ENCODE measurements around the gene SCN2A. TPM values are rescaled to one million over a fixed set of nuclear protein-coding genes. Genes with fewer than 3 reads are reported as not detected.

Gene SCN2A
- total RNA-seq, 2 experiments from 2014 or later = 0.02 TPM; not detected in 1

- DNase-seq = no peak
- peaks cover 7% of the 10 kb centered on the region for H3K4me1 Mint-ChIP-seq
- ChIA-PET CTCF (no interaction called here), POLR2A (no interaction called here)
- no peak overlapping the region for H3K27ac Mint-ChIP-seq
- no peaks in the 10 kb centered on the region for H3K27me3 Mint-ChIP-seq
- H3K36me3 Mint-ChIP-seq (ENCODE audit: low read depth) = no peaks in the 10 kb centered on the region
- H3K4me3 Mint-ChIP-seq = no peak overlapping the region
- H3K9me3 Mint-ChIP-seq = peaks cover 4% of the 10 kb centered on the region
These were observed 35.5 kb downstream of the SCN2A start for GRCh38 chr2:165274698-165275097.

GRCh38 chr2:165275932-165276331 lies 36.7 kb downstream of the SCN2A start:
- H3K27me3 Mint-ChIP-seq = no peaks in the 10 kb centered on the region
- POLR2A ChIA-PET = no interaction called here
- peaks cover 7% of the 10 kb centered on the region for H3K4me1 Mint-ChIP-seq
- CTCF ChIA-PET = no interaction called here
- H3K9me3 Mint-ChIP-seq = peaks cover 4% of the 10 kb centered on the region
- H3K27ac Mint-ChIP-seq = no peak overlapping the region
- H3K4me3 Mint-ChIP-seq = no peak overlapping the region
- no peaks in the 10 kb centered on the region for H3K36me3 Mint-ChIP-seq (ENCODE audit: low read depth)
- no peak for DNase-seq

GRCh38 chr2:165277295-165277694 lies 38.1 kb downstream of the SCN2A start:
- DNase-seq = no peak
- H3K36me3 Mint-ChIP-seq (ENCODE audit: low read depth) = no peaks in the 10 kb centered on the region
- no peak overlapping the region for H3K27ac Mint-ChIP-seq
- CTCF ChIA-PET = no interaction called here
- H3K27me3 Mint-ChIP-seq = no peaks in the 10 kb centered on the region
- no peak overlapping the region for H3K4me3 Mint-ChIP-seq
- H3K4me1 Mint-ChIP-seq = peaks cover 7% of the 10 kb centered on the region
- POLR2A ChIA-PET = no interaction called here
- H3K9me3 Mint-ChIP-seq = peaks cover 4% of the 10 kb centered on the region

- POLR2A ChIA-PET = no interaction called here
- no peak for DNase-seq
- Mint-ChIP-seq H3K4me3 (no peak overlapping the region), H3K9me3 (peaks cover 4% of the 10 kb centered on the region), H3K4me1 (peaks cover 7% of the 10 kb centered on the region), H3K27ac (peak overlapping the region; percentile 33), H3K27me3 (no peaks in the 10 kb centered on the region), H3K36me3 (ENCODE audit: low read depth) (no peaks in the 10 kb centered on the region)
- CTCF ChIA-PET = no interaction called here
These were observed 38.8 kb downstream of the SCN2A start for GRCh38 chr2:165277860-165278656.

GRCh38 chr2:165280356-165280755 lies 41.1 kb downstream of the SCN2A start:
- no peak for DNase-seq
- Mint-ChIP-seq H3K4me3 (no peak overlapping the region), H3K27me3 (no peaks in the 10 kb centered on the region), H3K9me3 (peaks cover 4% of the 10 kb centered on the region), H3K36me3 (ENCODE audit: low read depth) (no peaks in the 10 kb centered on the region), H3K4me1 (peaks cover 7% of the 10 kb centered on the region), H3K27ac (no peak overlapping the region)
- POLR2A ChIA-PET = no interaction called here
- CTCF ChIA-PET = no interaction called here

- H3K9me3 Mint-ChIP-seq = peaks cover 4% of the 10 kb centered on the region
- no peaks in the 10 kb centered on the region for H3K27me3 Mint-ChIP-seq
- H3K27ac Mint-ChIP-seq = no peak overlapping the region
- no peak overlapping the region for H3K4me3 Mint-ChIP-seq
- ChIA-PET POLR2A (no interaction called here), CTCF (no interaction called here)
- DNase-seq = no peak
- H3K36me3 Mint-ChIP-seq (ENCODE audit: low read depth) = no peaks in the 10 kb centered on the region
- peaks cover 7% of the 10 kb centered on the region for H3K4me1 Mint-ChIP-seq
These were observed 42.2 kb downstream of the SCN2A start for GRCh38 chr2:165281387-165281786.

- POLR2A ChIA-PET = no interaction called here
- DNase-seq = no peak
- H3K27ac Mint-ChIP-seq = no peak overlapping the region
- no peaks in the 10 kb centered on the region for H3K4me1 Mint-ChIP-seq
- H3K4me3 Mint-ChIP-seq = no peak overlapping the region
- CTCF ChIA-PET = interaction anchor here (0.6 to 0.7 kb wide), 2 partner anchors 14 to 95 kb away, joined by 3 to 4 read pairs; no protein-coding TSS in a partner anchor
- peaks cover 2% of the 10 kb centered on the region for H3K9me3 Mint-ChIP-seq
- H3K27me3 Mint-ChIP-seq = no peaks in the 10 kb centered on the region
- no peaks in the 10 kb centered on the region for H3K36me3 Mint-ChIP-seq (ENCODE audit: low read depth)
These were observed 44.1 kb downstream of the SCN2A start for GRCh38 chr2:165283342-165283741.

GRCh38 chr2:165287094-165287778 lies 48.0 kb downstream of the SCN2A start:
- Mint-ChIP-seq H3K36me3 (ENCODE audit: low read depth) (no peaks in the 10 kb centered on the region), H3K9me3 (no peaks in the 10 kb centered on the region), H3K27me3 (peaks cover 4% of the 10 kb centered on the region), H3K27ac (no peak overlapping the region), H3K4me1 (no peaks in the 10 kb centered on the region), H3K4me3 (no peak overlapping the region)
- DNase-seq = no peak
- CTCF ChIA-PET = interaction anchor here (0.6 to 1.0 kb wide), 2 partner anchors 121 to 252 kb away, joined by 3 read pairs; no protein-coding TSS in a partner anchor
- POLR2A ChIA-PET = no interaction called here

- peaks cover 6% of the 10 kb centered on the region for H3K27me3 Mint-ChIP-seq
- DNase-seq = no peak
- POLR2A ChIA-PET = no interaction called here
- H3K9me3 Mint-ChIP-seq = no peaks in the 10 kb centered on the region
- H3K4me1 Mint-ChIP-seq = peaks cover 7% of the 10 kb centered on the region
- H3K36me3 Mint-ChIP-seq (ENCODE audit: low read depth) = no peaks in the 10 kb centered on the region
- H3K27ac Mint-ChIP-seq = no peak overlapping the region
- CTCF ChIA-PET = no interaction called here
- no peak overlapping the region for H3K4me3 Mint-ChIP-seq
These were observed 49.9 kb downstream of the SCN2A start for GRCh38 chr2:165289069-165289468.

GRCh38 chr2:165293440-165294420 lies 54.5 kb downstream of the SCN2A start:
- Mint-ChIP-seq H3K27ac (no peak overlapping the region), H3K27me3 (peaks cover 6% of the 10 kb centered on the region), H3K36me3 (ENCODE audit: low read depth) (no peaks in the 10 kb centered on the region), H3K4me1 (peaks cover 12% of the 10 kb centered on the region), H3K9me3 (no peaks in the 10 kb centered on the region), H3K4me3 (no peak overlapping the region)
- ChIA-PET CTCF (interaction anchor here (0.6 kb wide), 1 partner anchor 404 kb away, joined by 4 read pairs; no protein-coding TSS in a partner anchor), POLR2A (no interaction called here)
- DNase-seq = peak; percentile 82

GRCh38 chr2:165294912-165295311 lies 55.7 kb downstream of the SCN2A start:
- CTCF ChIA-PET = no interaction called here
- H3K27me3 Mint-ChIP-seq = peaks cover 5% of the 10 kb centered on the region
- DNase-seq = no peak
- POLR2A ChIA-PET = no interaction called here
- H3K4me3 Mint-ChIP-seq = no peak overlapping the region
- H3K9me3 Mint-ChIP-seq = no peaks in the 10 kb centered on the region
- H3K27ac Mint-ChIP-seq = no peak overlapping the region
- H3K36me3 Mint-ChIP-seq (ENCODE audit: low read depth) = no peaks in the 10 kb centered on the region
- H3K4me1 Mint-ChIP-seq = peaks cover 12% of the 10 kb centered on the region

GRCh38 chr2:165295643-165296042 lies 56.4 kb downstream of the SCN2A start:
- POLR2A ChIA-PET = no interaction called here
- Mint-ChIP-seq H3K36me3 (ENCODE audit: low read depth) (no peaks in the 10 kb centered on the region), H3K9me3 (no peaks in the 10 kb centered on the region), H3K4me3 (no peak overlapping the region), H3K27me3 (peaks cover 5% of the 10 kb centered on the region), H3K4me1 (peaks cover 12% of the 10 kb centered on the region), H3K27ac (no peak overlapping the region)
- CTCF ChIA-PET = no interaction called here
- no peak for DNase-seq
